ENCODE measurements around the gene NEMP1. TPM values are rescaled to one million over a fixed set of nuclear protein-coding genes. Genes with fewer than 3 reads are reported as not detected.

NEMP1 gene
- polyA plus RNA-seq, 2 of the 4 experiments (the other 2 are of a cell fraction), result 12.7 to 28.4 TPM

DNA sequence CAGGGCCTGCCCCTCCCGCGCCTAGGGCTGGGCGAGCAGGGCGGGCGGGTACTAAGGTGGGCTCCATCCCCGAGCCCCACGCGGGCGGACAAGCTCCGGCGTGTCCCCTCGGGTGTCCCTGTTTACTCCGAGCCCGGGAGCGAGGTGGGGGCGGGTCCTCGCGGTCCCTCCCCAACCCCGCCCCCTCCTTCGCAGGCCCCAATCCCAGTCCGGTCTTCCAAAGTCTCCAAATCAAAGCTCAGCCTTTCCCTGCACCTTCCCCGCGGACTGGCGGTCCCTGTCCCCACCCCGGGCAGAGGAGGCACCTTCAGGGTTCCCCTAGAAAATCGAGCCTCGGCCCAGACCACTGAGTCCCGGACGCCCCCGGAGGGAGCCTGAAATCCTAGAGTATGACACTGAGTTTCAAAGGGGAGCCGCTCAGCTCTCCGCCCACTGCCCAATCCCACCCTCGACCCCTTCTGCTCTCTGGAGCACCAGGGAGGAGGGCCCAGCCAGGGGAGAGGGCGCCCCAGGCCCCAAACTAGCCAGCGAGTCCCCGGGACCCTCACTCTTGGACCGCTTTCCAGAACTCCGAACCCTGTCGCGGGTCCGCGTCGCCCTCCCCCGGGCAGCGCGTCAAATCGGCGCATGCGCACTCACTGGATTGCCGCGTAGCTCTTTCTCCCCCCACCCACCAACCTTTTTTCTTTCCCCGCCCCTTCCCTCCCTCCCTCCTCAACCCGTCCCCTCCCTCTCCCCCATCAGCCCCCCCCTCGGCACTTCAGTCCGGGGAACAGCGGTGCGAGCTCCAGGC lies 49.3 kb upstream of the NEMP1 start, which contains the start of gene LRP1:
TSS of gene LRP1 (plus strand) at position 758 of the 793 bp plus-strand sequence. CDS start 482 bp downstream, outside the sequence.
- ATAC-seq, result peak; percentile 71 to 87
- Histone ChIP-seq H3K27ac (peak within 1 kb of the TSS; percentile 88 to 97), H3K4me3 (peak within 1 kb of the TSS; percentile 64), H3K4me2 (peak within 1 kb of the TSS; percentile 90), H3K4me1 (peaks cover 32% of the 10 kb centered on the region; the same call in 2 of the 3 replicates), H3K9me3 (peaks cover 4% of the 10 kb centered on the region; the same call in 1 of the 3 replicates)
- ChIA-PET POLR2A (interaction anchor here (0.6 to 2.2 kb wide), 17 partner anchors 8 to 688 kb away, joined by 3 to 20 read pairs (median 4); partner anchors contain the start of genes NAB2, NACA, PTGES3 and STAT6), CTCF (interaction anchor here (1.1 to 20.0 kb wide), 10 partner anchors 8 to 111 kb away, joined by 3 to 1152 read pairs (median 4); partner anchors contain the start of gene STAT6)
- peak; percentile 88 to 89 for DNase-seq (ENCODE audit: low read depth in 1 of 2, low spot score in 1 of 2)
- WGBS (ENCODE audit: missing lambda C conversion rate), result under 1% methylated on average over 46 of the region's 57 CpGs
- no peak for FAIRE-seq
- no peak for TF ChIP-seq FOSL2 (IDR thresholded peaks at IDR 0.05)
- TF ChIP-seq FOSL2 (CRISPR knock-in tag; IDR thresholded peaks at IDR 0.05), result peak; percentile 72
- TF ChIP-seq, protein P1, sequence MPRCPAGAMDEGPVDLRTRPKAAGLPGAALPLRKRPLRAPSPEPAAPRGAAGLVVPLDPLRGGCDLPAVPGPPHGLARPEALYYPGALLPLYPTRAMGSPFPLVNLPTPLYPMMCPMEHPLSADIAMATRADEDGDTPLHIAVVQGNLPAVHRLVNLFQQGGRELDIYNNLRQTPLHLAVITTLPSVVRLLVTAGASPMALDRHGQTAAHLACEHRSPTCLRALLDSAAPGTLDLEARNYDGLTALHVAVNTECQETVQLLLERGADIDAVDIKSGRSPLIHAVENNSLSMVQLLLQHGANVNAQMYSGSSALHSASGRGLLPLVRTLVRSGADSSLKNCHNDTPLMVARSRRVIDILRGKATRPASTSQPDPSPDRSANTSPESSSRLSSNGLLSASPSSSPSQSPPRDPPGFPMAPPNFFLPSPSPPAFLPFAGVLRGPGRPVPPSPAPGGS (IDR thresholded peaks at IDR 0.05), result 0 out of 3 replicates have a peak, but pooled peaks have one; percentile 12
- no peak for TF ChIP-seq FOSB (CRISPR knock-in tag; IDR thresholded peaks at IDR 0.05)
- TF ChIP-seq PHF8 (IDR thresholded peaks at IDR 0.05; ENCODE audit: borderline replicate concordance, low read depth), result 0 out of 2 replicates have a peak, but pooled peaks have one; percentile 29
- no peak for TF ChIP-seq CEBPB (IDR thresholded peaks at IDR 0.05)
- TF ChIP-seq MAZ (IDR thresholded peaks at IDR 0.05; ENCODE audit: borderline replicate concordance, low read depth, low read length), result no peak
- 0 out of 5 replicates have a peak, but pooled peaks have one; percentile 9 to 18 for TF ChIP-seq JUN (IDR thresholded peaks at IDR 0.05)
- no peak for TF ChIP-seq POLR2AphosphoS2 (conservative IDR thresholded peaks at IDR 0.05; ENCODE audit: low read length)
- TF ChIP-seq SREBF2 (IDR thresholded peaks at IDR 0.05), result no peak
- TF ChIP-seq CBX2 (IDR thresholded peaks at IDR 0.05; ENCODE audit: borderline replicate concordance, low read depth), result no peak
- TF ChIP-seq TFCP2L1 (CRISPR knock-in tag; IDR thresholded peaks at IDR 0.05), result no peak
- TF ChIP-seq POLR2A (IDR thresholded peaks at IDR 0.05; ENCODE audit: low read length), result peak; percentile 62
- TF ChIP-seq JUNB (IDR thresholded peaks at IDR 0.05), result no peak
- no peak for TF ChIP-seq NR3C1 (IDR thresholded peaks at IDR 0.05)
- TF ChIP-seq KDM1A (IDR thresholded peaks at IDR 0.05; ENCODE audit: low read depth), result no peak
- TF ChIP-seq, protein P2, sequence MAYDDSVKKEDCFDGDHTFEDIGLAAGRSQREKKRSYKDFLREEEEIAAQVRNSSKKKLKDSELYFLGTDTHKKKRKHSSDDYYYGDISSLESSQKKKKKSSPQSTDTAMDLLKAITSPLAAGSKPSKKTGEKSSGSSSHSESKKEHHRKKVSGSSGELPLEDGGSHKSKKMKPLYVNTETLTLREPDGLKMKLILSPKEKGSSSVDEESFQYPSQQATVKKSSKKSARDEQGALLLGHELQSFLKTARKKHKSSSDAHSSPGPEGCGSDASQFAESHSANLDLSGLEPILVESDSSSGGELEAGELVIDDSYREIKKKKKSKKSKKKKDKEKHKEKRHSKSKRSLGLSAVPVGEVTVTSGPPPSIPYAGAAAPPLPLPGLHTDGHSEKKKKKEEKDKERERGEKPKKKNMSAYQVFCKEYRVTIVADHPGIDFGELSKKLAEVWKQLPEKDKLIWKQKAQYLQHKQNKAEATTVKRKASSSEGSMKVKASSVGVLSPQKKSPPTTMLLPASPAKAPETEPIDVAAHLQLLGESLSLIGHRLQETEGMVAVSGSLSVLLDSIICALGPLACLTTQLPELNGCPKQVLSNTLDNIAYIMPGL (CRISPR knock-in tag; IDR thresholded peaks at IDR 0.05; ENCODE audit: borderline replicate concordance), result no peak

DNA sequence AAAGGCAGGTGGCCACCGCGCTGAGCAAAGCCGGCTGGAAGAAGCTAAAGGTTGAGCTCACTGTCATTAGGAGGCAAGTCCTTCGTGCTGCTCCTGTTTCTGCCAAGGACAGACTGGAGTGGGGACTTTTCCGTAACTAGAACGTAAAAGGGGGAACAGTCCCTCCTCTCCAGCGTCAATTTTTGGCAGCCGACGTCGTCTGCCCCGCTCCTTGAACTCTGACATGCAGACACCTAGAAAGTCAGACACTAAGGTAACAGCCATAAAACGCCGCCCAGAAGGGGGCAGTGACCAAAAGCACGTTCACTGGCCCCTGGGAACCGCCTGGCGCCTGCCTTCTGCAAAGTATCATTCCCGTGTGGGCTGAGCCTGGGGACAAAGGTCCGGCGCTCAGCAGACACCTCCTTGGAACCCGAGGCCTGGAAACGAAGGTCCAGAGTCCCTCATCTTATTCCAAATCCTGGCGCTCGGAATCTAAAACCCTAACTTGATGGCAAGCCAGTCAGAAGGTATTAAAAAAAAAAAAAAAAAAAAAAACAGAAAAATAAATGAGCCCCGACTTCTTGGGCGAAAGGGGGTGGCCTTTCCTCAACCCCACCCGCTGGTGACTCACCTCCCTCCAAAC lies 48.6 kb upstream of the NEMP1 start:
- peaks cover 4% of the 10 kb centered on the region; the same call in 1 of the 3 replicates for H3K9me3 ChIP-seq
- ATAC-seq, result peak in 1 of 2 experiments; percentile 66; a peak in 3 of 6 replicates
- FAIRE-seq, result no peak
- DNase-seq (ENCODE audit: low read depth in 1 of 2, low spot score in 1 of 2), result peak; percentile 70 to 79
- H3K4me3 ChIP-seq, result peak overlapping the region; percentile 64
- peak overlapping the region; percentile 88 to 97 for H3K27ac ChIP-seq
- peaks cover 25% of the 10 kb centered on the region; the same call in 2 of the 3 replicates for H3K4me1 ChIP-seq
- 12% methylated on average over 26 of the region's 26 CpGs for WGBS (ENCODE audit: missing lambda C conversion rate)
- POLR2A ChIA-PET, result interaction anchor here (0.8 to 2.2 kb wide), 6 partner anchors 16 to 402 kb away, joined by 3 to 20 read pairs (median 4); partner anchors contain the start of genes NACA and STAT6
- CTCF ChIA-PET, result interaction anchor here (0.9 to 20.0 kb wide), 14 partner anchors 8 to 326 kb away, joined by 3 to 1152 read pairs (median 4); partner anchors contain the start of genes LRP1-AS and STAT6
- H3K4me2 ChIP-seq, result peak overlapping the region; percentile 90
- TF ChIP-seq, protein P3, sequence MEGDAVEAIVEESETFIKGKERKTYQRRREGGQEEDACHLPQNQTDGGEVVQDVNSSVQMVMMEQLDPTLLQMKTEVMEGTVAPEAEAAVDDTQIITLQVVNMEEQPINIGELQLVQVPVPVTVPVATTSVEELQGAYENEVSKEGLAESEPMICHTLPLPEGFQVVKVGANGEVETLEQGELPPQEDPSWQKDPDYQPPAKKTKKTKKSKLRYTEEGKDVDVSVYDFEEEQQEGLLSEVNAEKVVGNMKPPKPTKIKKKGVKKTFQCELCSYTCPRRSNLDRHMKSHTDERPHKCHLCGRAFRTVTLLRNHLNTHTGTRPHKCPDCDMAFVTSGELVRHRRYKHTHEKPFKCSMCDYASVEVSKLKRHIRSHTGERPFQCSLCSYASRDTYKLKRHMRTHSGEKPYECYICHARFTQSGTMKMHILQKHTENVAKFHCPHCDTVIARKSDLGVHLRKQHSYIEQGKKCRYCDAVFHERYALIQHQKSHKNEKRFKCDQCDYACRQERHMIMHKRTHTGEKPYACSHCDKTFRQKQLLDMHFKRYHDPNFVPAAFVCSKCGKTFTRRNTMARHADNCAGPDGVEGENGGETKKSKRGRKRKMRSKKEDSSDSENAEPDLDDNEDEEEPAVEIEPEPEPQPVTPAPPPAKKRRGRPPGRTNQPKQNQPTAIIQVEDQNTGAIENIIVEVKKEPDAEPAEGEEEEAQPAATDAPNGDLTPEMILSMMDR (IDR thresholded peaks at IDR 0.05), result peak; percentile 36; the same call in 2 of the 3 replicates
- TF ChIP-seq NR3C1 (IDR thresholded peaks at IDR 0.05) (no peak), KDM1A (IDR thresholded peaks at IDR 0.05; ENCODE audit: low read depth) (no peak), RAD21 (conservative IDR thresholded peaks at IDR 0.05 in 1 of 2, IDR thresholded peaks at IDR 0.05 in 1 of 2) (peak; percentile 44 to 52), CBX2 (IDR thresholded peaks at IDR 0.05; ENCODE audit: borderline replicate concordance, low read depth) (no peak), CBX8 (IDR thresholded peaks at IDR 0.05) (no peak), FOSL2 (IDR thresholded peaks at IDR 0.05) (0 out of 2 replicates have a peak, but pooled peaks have one; percentile 28), FOSL2 (CRISPR knock-in tag; IDR thresholded peaks at IDR 0.05) (no peak), MAFK (IDR thresholded peaks at IDR 0.05; ENCODE audit: partially characterized antibody) (no peak)
- TF ChIP-seq, protein P4, sequence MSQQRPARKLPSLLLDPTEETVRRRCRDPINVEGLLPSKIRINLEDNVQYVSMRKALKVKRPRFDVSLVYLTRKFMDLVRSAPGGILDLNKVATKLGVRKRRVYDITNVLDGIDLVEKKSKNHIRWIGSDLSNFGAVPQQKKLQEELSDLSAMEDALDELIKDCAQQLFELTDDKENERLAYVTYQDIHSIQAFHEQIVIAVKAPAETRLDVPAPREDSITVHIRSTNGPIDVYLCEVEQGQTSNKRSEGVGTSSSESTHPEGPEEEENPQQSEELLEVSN (IDR thresholded peaks at IDR 0.05; ENCODE audit: borderline replicate concordance, low read depth), result peak; percentile 66
- TF ChIP-seq, protein P5, sequence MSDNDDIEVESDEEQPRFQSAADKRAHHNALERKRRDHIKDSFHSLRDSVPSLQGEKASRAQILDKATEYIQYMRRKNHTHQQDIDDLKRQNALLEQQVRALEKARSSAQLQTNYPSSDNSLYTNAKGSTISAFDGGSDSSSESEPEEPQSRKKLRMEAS (IDR thresholded peaks at IDR 0.05), result peak; percentile 58
- TF ChIP-seq, protein P6, sequence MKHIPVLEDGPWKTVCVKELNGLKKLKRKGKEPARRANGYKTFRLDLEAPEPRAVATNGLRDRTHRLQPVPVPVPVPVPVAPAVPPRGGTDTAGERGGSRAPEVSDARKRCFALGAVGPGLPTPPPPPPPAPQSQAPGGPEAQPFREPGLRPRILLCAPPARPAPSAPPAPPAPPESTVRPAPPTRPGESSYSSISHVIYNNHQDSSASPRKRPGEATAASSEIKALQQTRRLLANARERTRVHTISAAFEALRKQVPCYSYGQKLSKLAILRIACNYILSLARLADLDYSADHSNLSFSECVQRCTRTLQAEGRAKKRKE (CRISPR knock-in tag; IDR thresholded peaks at IDR 0.05; ENCODE audit: low read depth), result no peak
- TF ChIP-seq, protein P7, sequence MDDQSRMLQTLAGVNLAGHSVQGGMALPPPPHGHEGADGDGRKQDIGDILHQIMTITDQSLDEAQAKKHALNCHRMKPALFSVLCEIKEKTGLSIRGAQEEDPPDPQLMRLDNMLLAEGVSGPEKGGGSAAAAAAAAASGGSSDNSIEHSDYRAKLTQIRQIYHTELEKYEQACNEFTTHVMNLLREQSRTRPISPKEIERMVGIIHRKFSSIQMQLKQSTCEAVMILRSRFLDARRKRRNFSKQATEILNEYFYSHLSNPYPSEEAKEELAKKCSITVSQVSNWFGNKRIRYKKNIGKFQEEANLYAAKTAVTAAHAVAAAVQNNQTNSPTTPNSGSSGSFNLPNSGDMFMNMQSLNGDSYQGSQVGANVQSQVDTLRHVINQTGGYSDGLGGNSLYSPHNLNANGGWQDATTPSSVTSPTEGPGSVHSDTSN (IDR thresholded peaks at IDR 0.05), result no peak
